HepG2 (cell line): ENCODE data around the gene HSPA1L. TPM values are rescaled to one million over a fixed set of nuclear protein-coding genes. Genes with fewer than 3 reads are reported as not detected.
A peak's percentile ranks its signal among the peaks of the same experiment; 100 is the strongest.

Experiments used
- AKAP8 ChIP-seq: sonication (generic); formaldehyde crosslinking; IDR thresholded peaks from 2 replicates; pipeline ENCODE4 v1.5.1; 2020; ENCODE audit warnings: mild to moderate bottlenecking, missing genetic modification reagents
- GATAD1 ChIP-seq: IDR thresholded peaks from 2 replicates; pipeline ENCODE4 v1.6.1; 2016; ENCODE audit warnings: missing genetic modification reagents, missing compliant biosample characterization
- MXI1 ChIP-seq: IDR thresholded peaks from 3 replicates; pipeline ENCODE4 v1.6.1; 2012; ENCODE audit warnings: low read depth, low read length, inconsistent platforms, borderline replicate concordance
- NCOA1 ChIP-seq: sonication (generic); formaldehyde crosslinking; IDR thresholded peaks from 2 replicates; pipeline ENCODE4 v1.9.0; 2021; ENCODE audit warnings: missing genetic modification reagents
- PCBP1 ChIP-seq: fragments of 200-400 bp; formaldehyde crosslinking; IDR thresholded peaks from 2 replicates; pipeline ENCODE4 v1.6.1; 2017; ENCODE audit warnings: mild to moderate bottlenecking, low read depth, low read length, borderline replicate concordance
- PHB2 ChIP-seq: fragments of 450-650 bp; IDR thresholded peaks from 2 replicates; pipeline ENCODE4 v1.6.1; 2018; ENCODE audit not compliant: partially characterized antibody
- ZNF205 ChIP-seq: IDR thresholded peaks from 2 replicates; pipeline ENCODE4 v1.6.1; 2018; ENCODE audit warnings: missing biosample characterization, missing genetic modification reagents
- ZNF234 ChIP-seq: sonication (generic); formaldehyde crosslinking; conservative IDR thresholded peaks from 2 replicates; pipeline ENCODE4 v1.5.1; 2020; ENCODE audit warnings: mild to moderate bottlenecking, missing genetic modification reagents
- ZNF263 ChIP-seq: sonication (generic); formaldehyde crosslinking; IDR thresholded peaks from 2 replicates; pipeline ENCODE4 v1.4.0; 2020; ENCODE audit warnings: missing genetic modification reagents
- ZNF274 ChIP-seq: sonication (generic); formaldehyde crosslinking; IDR thresholded peaks from 2 replicates; pipeline ENCODE4 v1.5.1; 2020; ENCODE audit warnings: mild to moderate bottlenecking, missing genetic modification reagents
- ZNF484 ChIP-seq: sonication (generic); formaldehyde crosslinking; IDR thresholded peaks from 2 replicates; pipeline ENCODE4 v1.5.1; 2020; ENCODE audit warnings: mild to moderate bottlenecking, low read depth, missing genetic modification reagents, borderline replicate concordance
- ZNF501 ChIP-seq: sonication (generic); formaldehyde crosslinking; IDR thresholded peaks from 2 replicates; pipeline ENCODE4 v1.5.1; 2020; ENCODE audit warnings: mild to moderate bottlenecking, moderate library complexity, missing genetic modification reagents
- ZNF619 ChIP-seq: sonication (generic); formaldehyde crosslinking; IDR thresholded peaks from 2 replicates; pipeline ENCODE4 v1.4.0; 2020; ENCODE audit warnings: mild to moderate bottlenecking, missing genetic modification reagents
- ZSCAN9 ChIP-seq: IDR thresholded peaks from 2 replicates; pipeline ENCODE4 v1.6.1; 2016; ENCODE audit warnings: borderline replicate concordance
- polyA plus RNA-seq, 8 experiments: library from polyadenylated mRNA; depleted of rRNA in 3 of 8; stranded (reverse) in 7 of 8; unstranded in 1 of 8; fragments of >200 nt; fragmentation: Illumina TruSeq in 4 of 8; extraction: Trizol in 4 of 8; gene quantifications; 2 replicates each; pipeline versions ENCODE4 v1.2.1 to v1.2.3, GENCODE V29; 2011 to 2016; ENCODE audit warnings: low read depth in 4 of 8, missing spikeins in 1 of 8, mixed read lengths in 1 of 8; ENCODE audit not compliant: insufficient read depth in 1 of 8
- total RNA-seq, 5 experiments: library from RNA; depleted of rRNA; stranded (reverse); fragments of >200 nt; fragmentation: Illumina TruSeq; extraction: Trizol; gene quantifications; 2 replicates each; pipeline ENCODE4 v1.2.3, GENCODE V29; 2016; ENCODE audit warnings: low read depth in 1 of 5
- TF ChIP-seq, protein P1 (sequence below): sonication (generic); formaldehyde crosslinking; IDR thresholded peaks from 2 replicates; pipeline ENCODE4 v1.4.0; 2020; ENCODE audit warnings: missing genetic modification reagents
- TF ChIP-seq, protein P2 (sequence below): sonication (generic); formaldehyde crosslinking; IDR thresholded peaks from 2 replicates; pipeline ENCODE4 v1.5.0; 2020; ENCODE audit warnings: mild to moderate bottlenecking, missing genetic modification reagents
- TF ChIP-seq, protein P3 (sequence below), 2 experiments: sonication (generic) in 1 of 2; formaldehyde crosslinking in 1 of 2; IDR thresholded peaks; 2 replicates each; pipeline versions ENCODE4 v1.4.0 to v1.6.1; 2016 to 2020; ENCODE audit warnings: borderline replicate concordance in 1 of 2, low read depth in 1 of 2, mild to moderate bottlenecking in 1 of 2, missing genetic modification reagents in 1 of 2
- TF ChIP-seq, protein P4 (sequence below): sonication (generic); formaldehyde crosslinking; IDR thresholded peaks from 2 replicates; pipeline ENCODE4 v1.8.1; 2023; ENCODE audit warnings: mild to moderate bottlenecking, missing genetic modification reagents
- TF ChIP-seq, protein P5 (sequence below): IDR thresholded peaks from 2 replicates; pipeline ENCODE4 v1.6.1; 2016

HSPA1L gene
- total and polyA plus RNA-seq, 2 of the 13 experiments (the other 11 are each of a cell fraction or from before 2014, with no cell fraction given) = 0.55 to 1.0 TPM

DNA sequence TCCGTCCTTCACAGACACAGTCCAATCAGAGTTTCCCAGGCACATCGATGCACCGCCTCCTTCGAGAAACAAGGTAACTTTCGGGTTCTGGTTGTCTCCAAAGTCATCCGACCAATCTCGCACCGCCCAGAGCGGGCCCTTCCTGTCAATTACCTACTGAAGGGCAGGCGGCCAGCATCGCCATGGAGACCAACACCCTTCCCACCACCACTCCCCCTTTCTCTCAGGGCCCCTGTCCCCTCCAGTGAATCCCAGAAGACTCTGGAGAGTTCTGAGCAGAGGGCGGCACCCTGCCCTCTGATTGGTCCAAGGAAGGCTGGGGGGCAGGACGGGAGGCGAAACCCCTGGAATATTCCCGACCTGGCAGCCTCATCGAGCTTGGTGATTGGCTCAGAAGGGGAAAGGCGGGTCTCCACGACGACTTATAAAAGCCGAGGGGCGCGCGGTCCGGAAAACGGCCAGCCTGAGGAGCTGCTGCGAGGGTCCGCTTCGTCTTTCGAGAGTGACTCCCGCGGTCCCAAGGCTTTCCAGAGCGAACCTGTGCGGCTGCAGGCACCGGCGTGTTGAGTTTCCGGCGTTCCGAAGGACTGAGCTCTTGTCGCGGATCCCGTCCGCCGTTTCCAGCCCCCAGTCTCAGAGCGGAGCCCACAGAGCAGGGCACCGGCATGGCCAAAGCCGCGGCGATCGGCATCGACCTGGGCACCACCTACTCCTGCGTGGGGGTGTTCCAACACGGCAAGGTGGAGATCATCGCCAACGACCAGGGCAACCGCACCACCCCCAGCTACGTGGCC is 12.4 kb upstream of the HSPA1L start, which contains the start of gene HSPA1B (continued):
- TF ChIP-seq, protein P1, sequence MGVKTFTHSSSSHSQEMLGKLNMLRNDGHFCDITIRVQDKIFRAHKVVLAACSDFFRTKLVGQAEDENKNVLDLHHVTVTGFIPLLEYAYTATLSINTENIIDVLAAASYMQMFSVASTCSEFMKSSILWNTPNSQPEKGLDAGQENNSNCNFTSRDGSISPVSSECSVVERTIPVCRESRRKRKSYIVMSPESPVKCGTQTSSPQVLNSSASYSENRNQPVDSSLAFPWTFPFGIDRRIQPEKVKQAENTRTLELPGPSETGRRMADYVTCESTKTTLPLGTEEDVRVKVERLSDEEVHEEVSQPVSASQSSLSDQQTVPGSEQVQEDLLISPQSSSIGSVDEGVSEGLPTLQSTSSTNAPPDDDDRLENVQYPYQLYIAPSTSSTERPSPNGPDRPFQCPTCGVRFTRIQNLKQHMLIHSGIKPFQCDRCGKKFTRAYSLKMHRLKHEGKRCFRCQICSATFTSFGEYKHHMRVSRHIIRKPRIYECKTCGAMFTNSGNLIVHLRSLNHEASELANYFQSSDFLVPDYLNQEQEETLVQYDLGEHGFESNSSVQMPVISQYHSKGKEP (CRISPR knock-in tag) = peak; percentile 91; the same call in 1 of the 2 replicates
- peak; percentile 21; the same call in 1 of the 2 replicates for TF ChIP-seq ZNF205
- peak; percentile 87 for TF ChIP-seq MXI1
- no peak; the same call in 1 of the 2 replicates for TF ChIP-seq ZNF274
- TF ChIP-seq, protein P2, sequence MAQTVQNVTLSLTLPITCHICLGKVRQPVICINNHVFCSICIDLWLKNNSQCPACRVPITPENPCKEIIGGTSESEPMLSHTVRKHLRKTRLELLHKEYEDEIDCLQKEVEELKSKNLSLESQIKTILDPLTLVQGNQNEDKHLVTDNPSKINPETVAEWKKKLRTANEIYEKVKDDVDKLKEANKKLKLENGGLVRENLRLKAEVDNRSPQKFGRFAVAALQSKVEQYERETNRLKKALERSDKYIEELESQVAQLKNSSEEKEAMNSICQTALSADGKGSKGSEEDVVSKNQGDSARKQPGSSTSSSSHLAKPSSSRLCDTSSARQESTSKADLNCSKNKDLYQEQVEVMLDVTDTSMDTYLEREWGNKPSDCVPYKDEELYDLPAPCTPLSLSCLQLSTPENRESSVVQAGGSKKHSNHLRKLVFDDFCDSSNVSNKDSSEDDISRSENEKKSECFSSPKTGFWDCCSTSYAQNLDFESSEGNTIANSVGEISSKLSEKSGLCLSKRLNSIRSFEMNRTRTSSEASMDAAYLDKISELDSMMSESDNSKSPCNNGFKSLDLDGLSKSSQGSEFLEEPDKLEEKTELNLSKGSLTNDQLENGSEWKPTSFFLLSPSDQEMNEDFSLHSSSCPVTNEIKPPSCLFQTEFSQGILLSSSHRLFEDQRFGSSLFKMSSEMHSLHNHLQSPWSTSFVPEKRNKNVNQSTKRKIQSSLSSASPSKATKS (CRISPR knock-in tag) = peak; percentile 67; the same call in 1 of the 2 replicates
- peak; percentile 90 for TF ChIP-seq ZSCAN9 (CRISPR knock-in tag)
- TF ChIP-seq, protein P3, sequence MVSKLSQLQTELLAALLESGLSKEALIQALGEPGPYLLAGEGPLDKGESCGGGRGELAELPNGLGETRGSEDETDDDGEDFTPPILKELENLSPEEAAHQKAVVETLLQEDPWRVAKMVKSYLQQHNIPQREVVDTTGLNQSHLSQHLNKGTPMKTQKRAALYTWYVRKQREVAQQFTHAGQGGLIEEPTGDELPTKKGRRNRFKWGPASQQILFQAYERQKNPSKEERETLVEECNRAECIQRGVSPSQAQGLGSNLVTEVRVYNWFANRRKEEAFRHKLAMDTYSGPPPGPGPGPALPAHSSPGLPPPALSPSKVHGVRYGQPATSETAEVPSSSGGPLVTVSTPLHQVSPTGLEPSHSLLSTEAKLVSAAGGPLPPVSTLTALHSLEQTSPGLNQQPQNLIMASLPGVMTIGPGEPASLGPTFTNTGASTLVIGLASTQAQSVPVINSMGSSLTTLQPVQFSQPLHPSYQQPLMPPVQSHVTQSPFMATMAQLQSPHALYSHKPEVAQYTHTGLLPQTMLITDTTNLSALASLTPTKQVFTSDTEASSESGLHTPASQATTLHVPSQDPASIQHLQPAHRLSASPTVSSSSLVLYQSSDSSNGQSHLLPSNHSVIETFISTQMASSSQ (IDR thresholded peaks at IDR 0.05; ENCODE audit: low read depth) = no peak; the same call in 1 of the 2 replicates
- TF ChIP-seq, protein P3 (CRISPR knock-in tag; IDR thresholded peaks at IDR 0.05; ENCODE audit: borderline replicate concordance) = no peak; the same call in 1 of the 2 replicates
- peak; percentile 67 for TF ChIP-seq ZNF263
- TF ChIP-seq ZNF484 (CRISPR knock-in tag) = no peak; the same call in 1 of the 2 replicates
- TF ChIP-seq PCBP1 = peak; percentile 46; the same call in 1 of the 2 replicates
- TF ChIP-seq ZNF501 (CRISPR knock-in tag) = peak; percentile 74
- TF ChIP-seq, protein P4, sequence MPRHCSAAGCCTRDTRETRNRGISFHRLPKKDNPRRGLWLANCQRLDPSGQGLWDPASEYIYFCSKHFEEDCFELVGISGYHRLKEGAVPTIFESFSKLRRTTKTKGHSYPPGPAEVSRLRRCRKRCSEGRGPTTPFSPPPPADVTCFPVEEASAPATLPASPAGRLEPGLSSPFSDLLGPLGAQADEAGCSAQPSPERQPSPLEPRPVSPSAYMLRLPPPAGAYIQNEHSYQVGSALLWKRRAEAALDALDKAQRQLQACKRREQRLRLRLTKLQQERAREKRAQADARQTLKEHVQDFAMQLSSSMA (CRISPR knock-in tag) = no peak
- TF ChIP-seq PHB2 = no peak
- no peak; the same call in 1 of the 2 replicates for TF ChIP-seq GATAD1 (CRISPR knock-in tag)
- TF ChIP-seq, protein P5, sequence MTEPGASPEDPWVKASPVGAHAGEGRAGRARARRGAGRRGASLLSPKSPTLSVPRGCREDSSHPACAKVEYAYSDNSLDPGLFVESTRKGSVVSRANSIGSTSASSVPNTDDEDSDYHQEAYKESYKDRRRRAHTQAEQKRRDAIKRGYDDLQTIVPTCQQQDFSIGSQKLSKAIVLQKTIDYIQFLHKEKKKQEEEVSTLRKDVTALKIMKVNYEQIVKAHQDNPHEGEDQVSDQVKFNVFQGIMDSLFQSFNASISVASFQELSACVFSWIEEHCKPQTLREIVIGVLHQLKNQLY (CRISPR knock-in tag) = peak; percentile 64; the same call in 1 of the 2 replicates
- no peak for TF ChIP-seq AKAP8
- TF ChIP-seq NCOA1 (CRISPR knock-in tag) = no peak
- TF ChIP-seq ZNF619 (CRISPR knock-in tag) = peak; percentile 54; the same call in 1 of the 2 replicates
- 0 out of 2 replicates have a peak, but pooled peaks have one; percentile 40 for TF ChIP-seq ZNF234 (CRISPR knock-in tag)
